Glutamatergic neuron (in vitro differentiated cells): ENCODE results near the gene CDK4. TPM values are rescaled to one million over a fixed set of nuclear protein-coding genes. Genes with fewer than 3 reads are reported as not detected.

ENCODE experiments used
- DNase-seq: peaks from one replicate; pipeline ENCODE4 v3.0.0; 2022
- H3K27ac Mint-ChIP-seq: one replicate; pipeline ENCODE4 v1.8.0; 2020; ENCODE audit warnings: mild to moderate bottlenecking, mixed read lengths, inconsistent platforms; ENCODE audit not compliant: unreplicated experiment
- H3K27me3 Mint-ChIP-seq: one replicate; pipeline ENCODE4 v1.8.0; 2020; ENCODE audit warnings: mild to moderate bottlenecking, moderate library complexity, mixed read lengths, inconsistent platforms; ENCODE audit not compliant: unreplicated experiment
- H3K36me3 Mint-ChIP-seq: one replicate; pipeline ENCODE4 v1.8.0; 2020; ENCODE audit warnings: mild to moderate bottlenecking, mixed read lengths, inconsistent platforms; ENCODE audit not compliant: unreplicated experiment
- H3K4me1 Mint-ChIP-seq: one replicate; pipeline ENCODE4 v1.8.0; 2020; ENCODE audit warnings: mild to moderate bottlenecking, low read depth, mixed read lengths, inconsistent platforms; ENCODE audit not compliant: unreplicated experiment
- H3K4me3 Mint-ChIP-seq: one replicate; pipeline ENCODE4 v1.8.0; 2020; ENCODE audit warnings: mild to moderate bottlenecking, mixed read lengths, inconsistent platforms; ENCODE audit not compliant: unreplicated experiment
- H3K9me3 Mint-ChIP-seq: one replicate; pipeline ENCODE4 v1.8.0; 2020; ENCODE audit warnings: mild to moderate bottlenecking, moderate library complexity, mixed read lengths, inconsistent platforms; ENCODE audit not compliant: unreplicated experiment
- CTCF ChIP-seq: fragments of 200-600 bp; sonication (generic); IDR thresholded peaks from one replicate; pipeline ENCODE4 v1.5.0; 2021; ENCODE audit not compliant: partially characterized antibody, unreplicated experiment
- total RNA-seq: library from RNA; stranded (reverse); fragmentation: NEBNext Ultra II Directional; extraction: Animal tissue kit (Norgen Biotek cat#: 25700); gene quantifications from one replicate; pipeline ENCODE4 v1.2.1, GENCODE V29; 2021; ENCODE audit not compliant: unreplicated experiment

Gene CDK4
- total RNA-seq, 1 donor from 2014 or later, result 123 TPM

- Mint-ChIP-seq H3K9me3 (peaks cover 4% of the 10 kb centered on the region), H3K4me3 (no peak overlapping the region), H3K27me3 (peaks cover 20% of the 10 kb centered on the region), H3K4me1 (peaks cover 6% of the 10 kb centered on the region), H3K36me3 (peaks cover 6% of the 10 kb centered on the region), H3K27ac (no peak overlapping the region)
- no peak for DNase-seq
- TF ChIP-seq CTCF, result no peak
Measured at GRCh38 chr12:57761391-57761998, 9.4 kb upstream of the CDK4 start.

DNA sequence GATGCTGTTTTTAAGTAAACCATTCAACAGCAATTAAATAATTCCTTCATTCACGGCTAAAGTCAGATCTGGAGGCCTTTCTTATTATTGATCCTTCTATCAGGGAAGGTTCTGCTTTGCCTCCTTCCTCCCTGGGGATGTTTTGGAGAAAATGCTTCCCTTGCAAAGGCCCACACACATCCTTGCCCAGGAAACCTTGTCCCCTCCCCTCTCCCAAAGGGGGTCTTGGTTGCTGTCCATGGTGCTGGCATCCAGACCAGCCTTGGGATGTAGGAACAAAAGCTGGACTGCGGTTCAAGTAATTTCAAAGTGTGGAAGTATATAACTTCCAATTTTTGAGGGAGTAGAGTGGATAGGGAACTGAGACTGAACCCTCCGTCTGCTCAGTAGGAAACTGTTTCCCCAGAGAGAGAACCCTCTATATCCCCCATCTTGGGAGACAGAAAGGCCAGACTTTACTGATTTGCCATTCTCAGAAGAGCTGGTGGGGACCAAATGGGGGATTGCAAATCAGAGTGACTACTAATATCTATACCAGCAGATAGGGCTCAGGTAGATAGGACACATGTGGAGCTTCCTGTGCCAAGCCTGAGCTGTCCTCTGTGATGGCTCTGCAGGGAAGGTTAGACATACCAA is 8.4 kb upstream of the CDK4 start:
- peaks cover 19% of the 10 kb centered on the region for H3K27me3 Mint-ChIP-seq
- no peak overlapping the region for H3K27ac Mint-ChIP-seq
- H3K4me1 Mint-ChIP-seq, result peaks cover 10% of the 10 kb centered on the region
- no peak overlapping the region for H3K4me3 Mint-ChIP-seq
- no peak for DNase-seq
- peaks cover 11% of the 10 kb centered on the region for H3K36me3 Mint-ChIP-seq
- no peak for TF ChIP-seq CTCF
- H3K9me3 Mint-ChIP-seq, result peaks cover 8% of the 10 kb centered on the region

GRCh38 chr12:57759360-57759980 is 7.4 kb upstream of the CDK4 start:
- no peak for TF ChIP-seq CTCF
- peak overlapping the region; percentile 23 for H3K27ac Mint-ChIP-seq
- H3K36me3 Mint-ChIP-seq, result peaks cover 11% of the 10 kb centered on the region
- H3K27me3 Mint-ChIP-seq, result peaks cover 22% of the 10 kb centered on the region
- DNase-seq, result no peak
- H3K4me1 Mint-ChIP-seq, result peaks cover 10% of the 10 kb centered on the region
- no peak overlapping the region for H3K4me3 Mint-ChIP-seq
- peaks cover 9% of the 10 kb centered on the region for H3K9me3 Mint-ChIP-seq

GRCh38 chr12:57758552-57759359 is 6.6 kb upstream of the CDK4 start:
- no peak for TF ChIP-seq CTCF
- Mint-ChIP-seq H3K27me3 (peaks cover 24% of the 10 kb centered on the region), H3K4me1 (peaks cover 8% of the 10 kb centered on the region), H3K27ac (no peak overlapping the region), H3K4me3 (no peak overlapping the region), H3K36me3 (peaks cover 9% of the 10 kb centered on the region), H3K9me3 (peaks cover 10% of the 10 kb centered on the region)
- DNase-seq, result no peak
